GM21619 (cell line): ENCODE data around the gene PCSK6.
"Not testable (repeated sequence)": the region's sequence is repeated elsewhere in the genome, so short reads cannot be mapped to it uniquely, and the experiment has no call there.

Source experiments
- ATAC-seq: cut with Tn5 transposase; IDR thresholded peaks from one replicate; pipeline ENCODE4 v1.9.1; 2021; ENCODE audit not compliant: unreplicated experiment

PCSK6 gene

DNA sequence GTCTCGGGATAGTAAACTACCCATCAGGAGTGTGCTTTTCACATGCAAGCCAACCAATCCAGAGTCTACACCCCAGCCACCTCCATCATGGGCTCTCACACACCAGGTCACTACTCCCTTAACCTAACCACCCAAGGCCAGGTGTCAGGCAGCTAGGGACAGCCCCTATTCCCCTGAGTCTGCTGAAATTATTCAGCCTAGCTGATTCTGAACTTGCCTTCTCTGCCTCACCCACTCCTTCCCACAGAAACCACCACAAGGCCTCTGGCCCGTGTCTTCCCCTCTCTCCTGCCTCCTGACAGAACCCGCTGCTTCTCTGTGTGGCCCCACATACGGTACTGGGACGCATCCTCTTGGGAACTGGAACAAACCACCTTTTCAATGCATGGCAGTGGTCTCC is 82.1 kb downstream of the PCSK6 start:
- peak; percentile 98 for ATAC-seq

DNA sequence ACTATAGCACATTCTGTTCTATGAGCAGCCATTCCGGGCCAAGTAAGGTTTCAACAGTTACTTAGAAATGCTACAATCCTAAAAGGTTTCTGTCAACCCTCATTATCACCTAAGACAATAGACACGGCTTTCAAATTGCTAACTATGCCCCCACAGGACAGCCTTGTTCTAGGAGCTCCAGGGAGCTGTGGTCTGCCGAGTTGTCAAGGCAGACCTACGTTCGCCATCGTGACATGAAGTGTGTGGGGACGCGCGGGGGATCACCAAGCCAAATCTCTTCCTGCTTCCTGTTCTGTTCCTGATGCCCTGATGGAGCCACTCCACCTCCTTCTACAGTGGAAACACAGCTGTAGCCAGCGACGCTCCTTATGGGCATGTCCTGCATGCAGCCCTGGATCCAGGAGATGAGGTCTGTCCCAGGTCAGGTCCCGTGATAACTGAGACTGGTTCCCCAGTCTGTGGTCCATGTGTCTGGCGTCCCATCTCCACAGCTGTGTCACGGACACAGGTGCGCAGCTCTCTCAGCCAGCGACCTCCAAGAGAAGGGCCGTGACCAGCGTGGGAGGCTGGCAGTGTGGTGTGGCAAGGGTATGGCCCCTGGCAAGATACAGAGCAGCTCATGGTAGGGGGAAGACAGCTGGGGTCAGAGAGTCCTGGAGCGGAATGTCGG is 82.8 kb downstream of the PCSK6 start:
- peak; percentile 2 for ATAC-seq

DNA sequence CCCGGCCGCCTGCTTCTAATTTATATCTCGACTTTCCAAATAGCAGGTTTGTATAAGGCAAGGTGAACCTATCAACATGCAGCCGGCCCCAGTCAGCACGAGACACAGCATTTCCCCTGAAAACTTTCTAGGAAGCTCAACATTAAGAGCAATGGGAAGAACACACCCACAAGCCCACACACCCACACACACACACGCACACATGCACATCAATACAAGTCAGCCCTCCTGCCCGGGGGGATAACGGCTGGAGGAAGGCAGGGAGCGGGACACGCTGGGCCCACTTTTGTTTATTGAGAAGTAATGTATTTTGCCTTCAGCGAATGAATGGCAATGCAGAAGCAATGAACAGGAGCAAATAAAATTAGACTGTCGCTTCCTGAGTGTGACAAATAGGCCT is 83.5 kb downstream of the PCSK6 start:
- ATAC-seq: no peak

DNA sequence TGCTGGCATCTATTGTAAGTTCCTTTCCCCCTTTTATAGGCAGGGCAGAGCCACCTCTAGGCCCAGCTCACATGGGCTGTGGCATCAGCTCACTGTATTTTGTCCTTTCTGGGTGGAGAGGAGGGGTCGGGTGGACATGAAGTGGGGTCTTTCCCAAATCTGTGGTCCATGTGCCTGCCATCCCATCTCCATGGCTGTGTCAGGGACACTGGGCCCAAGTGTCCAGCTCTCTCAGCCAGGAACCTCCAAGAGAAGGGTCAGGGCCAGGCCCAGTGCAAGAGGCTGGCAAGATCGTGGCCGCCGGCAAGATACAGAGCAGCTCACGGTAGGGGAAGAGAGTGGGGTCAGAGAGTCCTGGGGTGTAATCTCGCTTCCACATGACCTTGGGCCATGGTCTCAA is 85.3 kb downstream of the PCSK6 start:
- ATAC-seq: no peak

DNA sequence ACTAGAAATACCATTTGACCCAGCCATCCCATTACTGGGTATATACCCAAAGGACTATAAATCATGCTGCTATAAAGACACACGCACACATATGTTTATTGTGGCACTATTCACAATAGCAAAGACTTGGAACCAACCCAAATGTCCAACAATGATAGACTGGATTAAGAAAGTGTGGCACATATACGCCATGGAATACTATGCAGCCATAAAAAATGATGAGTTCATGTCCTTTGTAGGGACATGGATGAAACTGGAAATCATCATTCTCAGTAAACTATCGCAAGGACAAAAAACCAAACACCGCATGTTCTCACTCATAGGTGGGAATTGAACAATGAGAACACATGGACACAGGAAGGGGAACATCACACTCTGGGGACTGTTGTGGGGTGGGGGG is 86.6 kb downstream of the PCSK6 start:
- ATAC-seq: not testable (repeated sequence)

DNA sequence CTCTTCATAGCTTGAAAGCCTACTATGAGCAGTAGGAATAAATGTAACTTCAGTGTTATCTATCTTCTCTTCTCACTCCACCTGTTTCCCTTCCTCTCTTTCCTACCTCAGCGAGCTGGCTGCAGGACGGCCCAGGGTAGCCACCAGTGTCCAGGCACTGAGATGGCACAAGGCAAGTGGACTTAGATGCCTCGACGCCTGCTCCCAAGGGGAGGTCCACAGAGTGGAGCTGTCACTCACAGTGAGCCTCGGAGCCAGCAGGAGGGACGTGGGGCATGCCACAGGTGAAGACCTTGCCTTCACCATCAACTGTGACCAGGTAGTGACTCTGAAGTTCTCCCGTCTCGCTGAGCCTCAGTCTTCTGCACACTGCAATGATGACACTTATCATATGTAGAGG is 88.2 kb downstream of the PCSK6 start:
- ATAC-seq: no peak

DNA sequence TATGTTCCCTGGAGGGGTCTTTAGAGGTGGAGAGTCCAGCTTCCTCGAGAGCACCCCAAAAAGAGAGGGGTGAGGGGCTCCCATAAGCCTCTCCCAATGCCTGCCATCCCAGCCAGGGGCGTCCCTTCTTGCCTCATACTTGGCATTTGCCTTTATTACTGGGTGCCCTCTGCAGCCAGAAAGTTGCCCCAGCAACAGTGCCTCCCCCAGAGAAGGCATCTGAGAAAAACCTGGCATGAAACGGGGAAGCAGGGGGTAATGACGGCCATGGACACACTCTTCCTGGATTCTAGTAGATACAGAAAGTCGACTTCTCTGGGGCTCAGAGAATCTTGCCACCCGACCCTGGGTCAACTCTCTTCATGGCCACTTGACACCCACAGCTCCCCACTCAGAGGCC is 90.1 kb downstream of the PCSK6 start:
- no peak for ATAC-seq

DNA sequence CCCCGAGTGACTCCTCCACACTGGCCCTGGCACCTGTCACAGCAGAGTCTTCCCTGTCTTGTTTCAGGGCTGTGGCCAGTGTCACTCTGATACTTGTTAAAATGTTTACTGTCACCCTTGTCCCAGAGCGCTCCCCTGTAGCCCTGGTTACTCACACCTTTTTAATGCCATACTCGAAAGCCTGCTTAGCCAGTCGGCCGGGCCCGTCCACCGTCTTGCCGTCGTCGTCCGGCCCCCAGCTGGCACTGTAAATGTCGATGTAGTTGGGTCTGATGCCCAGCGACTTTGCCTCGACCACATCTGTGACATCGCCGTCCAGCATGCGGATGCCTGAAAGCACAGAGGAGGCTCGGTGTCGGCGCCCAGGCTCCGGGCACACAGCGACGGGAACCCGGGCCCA is 91.3 kb downstream of the PCSK6 start:
- ATAC-seq: no peak

DNA sequence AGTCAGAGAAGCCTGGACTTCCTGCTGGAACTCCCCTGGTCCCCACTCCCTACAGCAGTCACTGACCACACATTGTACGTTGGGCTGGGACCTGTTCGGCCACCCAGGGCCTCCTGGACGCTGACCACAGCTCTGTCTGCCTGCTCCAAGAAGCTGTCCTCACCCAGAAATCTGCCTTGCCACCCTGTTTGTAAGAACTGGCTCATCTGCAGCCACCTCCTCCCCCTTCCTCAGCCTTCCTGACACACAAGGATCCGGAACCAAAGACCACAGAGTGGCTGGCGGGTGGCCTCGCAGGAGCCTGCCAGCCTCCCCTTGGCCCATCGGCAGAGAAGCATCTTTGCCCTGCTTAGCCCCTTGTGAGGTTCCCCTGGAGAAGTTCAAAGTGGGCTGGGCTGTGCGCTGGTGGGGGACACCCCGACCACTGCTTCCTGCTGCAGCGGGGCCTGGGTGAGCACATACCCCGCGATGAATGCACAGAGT is 91.9 kb downstream of the PCSK6 start:
- ATAC-seq: no peak

DNA sequence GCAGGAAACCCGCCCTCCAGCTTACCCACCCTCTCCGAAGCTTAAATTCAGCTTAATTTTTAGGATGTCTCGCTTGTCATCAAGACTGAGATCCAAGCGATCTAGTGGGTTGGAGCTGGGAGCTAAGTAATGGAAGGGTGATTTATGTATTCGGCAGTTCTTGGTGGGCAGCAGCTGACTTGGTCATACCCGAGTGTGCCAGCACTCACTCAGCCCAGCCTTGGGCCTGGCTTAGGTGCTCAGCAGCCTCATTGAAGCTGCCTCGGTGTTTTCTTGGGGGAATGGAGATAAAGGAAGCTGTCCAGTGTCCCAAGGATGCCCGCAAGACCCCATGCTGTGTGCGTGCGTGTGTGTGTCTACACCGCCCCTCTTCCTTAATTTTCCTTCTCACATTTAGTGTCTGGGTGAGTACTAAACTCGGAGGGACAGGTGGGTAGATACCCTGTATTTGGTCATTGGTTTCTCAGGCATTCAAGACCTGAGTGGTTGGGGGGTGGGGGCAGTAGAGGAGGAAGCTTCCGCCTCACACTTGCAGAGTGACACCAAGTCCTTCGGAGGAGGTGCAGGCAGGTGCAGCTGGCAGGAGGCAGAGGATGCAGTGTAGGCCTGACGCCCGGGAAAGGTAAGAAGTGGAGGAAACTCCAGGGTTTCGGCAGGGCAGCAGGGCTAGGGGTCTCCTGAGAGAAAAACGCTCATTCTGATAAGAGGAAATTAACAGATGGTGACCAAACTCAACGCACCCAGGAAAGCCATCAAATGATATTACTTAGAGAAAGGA is 92.8 kb downstream of the PCSK6 start:
- ATAC-seq: no peak

DNA sequence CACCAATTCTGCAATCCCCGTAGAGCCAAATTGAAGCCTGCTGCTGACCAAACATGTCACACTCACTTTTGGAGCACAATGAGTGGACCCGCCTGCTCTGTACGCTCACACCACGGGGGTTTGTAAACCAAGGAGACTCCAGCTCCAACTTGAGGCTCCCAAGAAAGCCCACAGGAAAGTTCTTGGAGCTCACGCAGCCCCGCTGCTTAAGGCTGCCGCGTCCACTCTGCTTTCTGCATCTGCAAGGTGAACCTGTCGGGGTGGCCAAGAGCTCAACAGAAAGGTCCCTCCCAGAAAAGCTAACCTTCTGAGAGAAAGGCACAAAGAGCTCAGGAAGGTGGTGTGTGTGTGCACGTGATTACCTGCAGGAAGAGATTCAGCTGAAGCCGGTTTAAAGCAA is 94.9 kb downstream of the PCSK6 start:
- ATAC-seq: no peak

DNA sequence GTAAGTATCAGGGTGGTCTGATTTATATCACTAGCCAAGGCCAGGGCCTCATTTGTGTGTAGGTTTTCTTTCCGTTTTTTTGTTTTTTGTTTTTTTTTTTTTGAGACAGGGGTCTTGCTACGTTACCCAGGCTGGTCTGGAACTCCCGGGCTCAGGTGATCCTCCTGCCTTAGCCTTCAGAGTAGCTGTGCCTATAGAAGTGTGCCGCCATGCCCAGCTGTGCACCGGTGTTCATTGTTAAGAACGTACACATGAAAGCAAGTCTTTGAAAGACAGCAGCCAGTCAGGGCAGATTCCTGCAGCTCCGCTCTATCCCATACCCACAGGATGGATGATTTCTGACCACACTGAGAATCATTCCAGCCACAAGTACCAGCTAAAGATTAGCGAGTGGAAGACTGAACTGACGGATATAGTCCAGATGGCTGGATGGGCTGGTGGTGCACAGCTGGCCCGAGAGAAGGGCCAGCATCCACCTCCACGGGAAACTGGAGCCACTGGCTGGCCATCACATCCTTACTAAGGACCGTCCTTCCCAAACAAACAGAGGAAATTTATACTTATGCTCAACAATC is 95.4 kb downstream of the PCSK6 start:
- ATAC-seq: no peak

DNA sequence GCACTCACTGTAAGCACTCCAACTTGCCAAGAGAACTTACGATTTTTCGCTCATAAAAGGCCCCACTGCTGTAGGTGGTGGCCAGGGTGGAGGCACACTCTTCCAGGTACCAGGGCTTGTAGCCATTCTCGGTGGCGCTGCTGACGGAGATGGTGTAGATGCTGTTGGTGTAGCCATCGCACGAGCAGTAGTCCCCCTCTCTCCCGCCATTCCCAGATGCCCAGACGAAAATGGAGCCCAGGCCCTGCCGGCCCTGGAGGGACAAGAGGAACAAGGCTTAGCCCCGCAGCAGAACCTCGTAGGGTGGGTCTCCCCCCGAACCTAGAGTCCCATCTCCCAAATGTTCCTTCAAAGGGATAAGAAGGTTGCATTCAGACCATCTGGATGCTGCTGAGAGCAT is 96.3 kb downstream of the PCSK6 start:
- ATAC-seq: no peak

DNA sequence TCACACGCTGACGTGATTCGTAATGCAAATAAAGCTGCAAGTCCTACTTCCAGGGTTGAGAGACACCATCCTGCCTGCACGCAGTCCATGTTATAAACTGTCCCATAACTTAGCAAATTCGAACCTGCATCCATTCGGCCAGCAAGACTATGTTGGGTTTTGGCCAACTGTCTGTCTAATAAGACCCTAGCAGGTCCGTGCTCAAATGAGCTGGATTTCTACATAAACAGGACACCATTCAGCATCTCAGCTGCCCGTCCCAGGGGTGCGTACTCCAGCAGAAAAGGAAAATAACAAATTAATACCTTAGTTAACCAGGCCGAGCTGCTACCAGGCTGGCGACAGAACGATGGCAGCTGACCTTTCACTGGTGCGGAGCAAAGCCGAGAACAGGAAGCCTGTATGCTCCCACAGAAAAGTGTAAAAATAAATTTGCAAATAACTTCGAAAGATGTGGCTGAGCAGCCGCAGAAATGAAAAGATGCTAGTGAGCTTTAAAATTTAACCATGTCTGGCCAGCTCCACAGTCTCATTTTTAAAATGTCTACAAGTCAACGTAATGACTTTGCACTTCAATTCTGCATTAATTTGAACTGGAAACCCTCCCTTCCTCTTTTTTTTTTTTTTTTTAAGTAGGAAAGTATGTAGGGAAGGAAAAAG is 97.4 kb downstream of the PCSK6 start:
- ATAC-seq: peak; percentile 72

DNA sequence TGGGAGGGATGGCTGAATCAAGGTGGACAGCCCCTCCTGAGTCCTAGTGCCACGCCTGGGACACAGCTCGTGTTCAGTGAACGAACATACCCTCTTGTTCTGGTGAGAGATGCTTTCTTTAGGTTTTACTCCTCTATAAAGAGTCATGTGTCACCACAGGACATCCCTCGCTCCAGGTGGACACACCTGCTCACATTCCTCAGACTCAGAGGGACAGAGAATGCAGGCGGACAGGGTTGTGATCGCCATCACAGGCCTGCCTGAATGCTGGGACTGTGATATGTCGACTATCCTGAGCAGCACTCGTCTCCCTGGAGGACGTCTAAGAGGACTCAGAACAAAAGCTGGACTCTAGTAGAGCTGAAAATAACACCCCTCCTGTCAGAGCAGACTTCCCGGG is 98.1 kb downstream of the PCSK6 start:
- no peak for ATAC-seq

DNA sequence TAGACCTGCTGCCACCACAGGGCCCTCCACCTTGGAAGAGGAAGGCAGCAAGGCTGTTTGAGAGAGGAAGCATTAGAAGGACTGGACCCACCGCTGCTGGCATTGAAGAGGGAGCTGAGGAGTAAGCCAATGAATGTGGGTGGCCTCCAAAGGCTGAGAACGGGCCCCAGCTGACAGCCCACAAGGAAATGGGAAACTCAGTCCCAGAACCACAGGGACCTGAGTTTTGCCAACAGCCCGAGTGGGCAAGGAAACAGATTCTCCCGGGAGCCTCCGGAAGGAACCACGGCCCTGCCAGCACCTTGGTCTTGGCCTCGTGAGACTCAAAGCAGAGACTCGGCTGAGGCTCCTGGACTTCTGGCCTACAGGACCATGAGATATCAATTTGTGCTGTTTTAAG is 99.0 kb downstream of the PCSK6 start:
- ATAC-seq: no peak

DNA sequence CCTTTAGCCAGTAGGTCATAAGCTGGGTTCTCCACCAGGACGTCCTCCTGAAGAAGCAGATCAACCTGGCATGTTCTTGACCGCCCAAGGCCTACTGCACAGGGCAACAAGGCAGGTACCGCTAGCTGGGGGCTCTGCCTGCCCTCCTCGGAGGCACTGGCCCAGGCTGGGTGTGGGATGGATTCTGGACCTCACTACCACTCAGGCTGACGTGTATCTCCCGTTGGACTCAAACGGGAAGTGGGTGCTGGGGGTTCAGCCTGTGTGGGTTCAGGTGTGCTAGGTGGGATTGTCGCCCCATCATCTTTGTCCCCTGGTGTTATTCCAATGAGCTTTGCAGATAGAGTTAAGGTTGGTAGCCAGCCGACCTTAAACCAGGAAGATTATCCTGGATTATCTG is 99.4 kb downstream of the PCSK6 start:
- ATAC-seq: no peak

DNA sequence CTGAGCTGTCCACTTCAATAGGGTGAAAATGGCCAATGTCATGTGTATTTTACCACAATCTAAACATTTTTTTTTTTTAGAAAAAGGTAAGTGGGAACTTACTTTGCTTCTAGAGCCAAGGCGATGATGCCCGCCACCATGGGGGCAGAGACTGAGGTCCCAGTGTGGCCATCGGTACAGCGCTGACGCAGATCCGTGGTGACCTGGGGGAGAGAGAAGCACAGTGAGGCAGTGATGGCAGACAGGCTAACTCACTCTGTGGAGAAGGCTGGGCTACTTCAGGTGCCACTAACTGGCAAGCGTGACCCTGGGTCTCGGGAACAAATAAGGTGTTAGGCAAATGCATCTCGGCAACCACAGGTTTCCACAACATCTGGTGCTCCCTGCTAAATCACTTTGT is 100.1 kb downstream of the PCSK6 start:
- ATAC-seq: no peak

DNA sequence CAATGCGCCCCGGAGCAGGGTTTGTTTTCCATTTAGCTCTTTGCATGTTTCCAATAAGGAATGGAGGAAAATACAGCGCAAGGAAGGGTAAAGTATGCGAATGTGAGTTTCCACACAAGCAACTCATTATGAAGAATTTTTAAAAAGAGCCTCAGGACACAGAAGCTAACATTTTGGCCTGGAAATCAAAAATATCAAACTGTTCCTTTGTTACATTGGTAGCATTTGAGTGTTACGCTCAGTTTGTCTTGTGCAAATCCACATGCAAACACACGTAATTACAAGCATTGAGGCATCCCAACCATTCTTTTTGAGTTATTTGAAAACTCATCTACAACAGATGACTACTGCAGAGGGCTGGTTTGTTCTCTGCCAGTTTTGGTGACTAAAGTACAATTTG is 101.5 kb downstream of the PCSK6 start:
- no peak for ATAC-seq

DNA sequence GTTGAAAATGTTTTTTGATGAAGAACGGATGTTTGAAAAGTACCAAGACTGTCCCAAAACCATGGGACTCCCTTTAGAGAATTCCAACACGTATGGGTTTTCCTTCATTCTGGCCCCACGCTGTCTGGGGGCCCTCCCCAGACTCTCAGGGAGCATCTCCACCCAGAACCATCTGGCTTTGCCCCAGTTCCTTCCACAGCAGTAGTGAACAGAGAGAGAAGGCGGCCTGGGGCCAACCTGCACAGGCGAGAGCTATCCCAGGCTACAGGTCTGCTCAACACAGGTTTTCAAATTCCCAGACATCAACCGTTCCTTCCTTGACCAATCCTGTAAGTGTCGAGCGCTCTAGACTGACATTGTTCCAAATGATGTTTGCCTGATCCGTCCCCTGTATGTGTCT is 101.9 kb downstream of the PCSK6 start:
- no peak for ATAC-seq

DNA sequence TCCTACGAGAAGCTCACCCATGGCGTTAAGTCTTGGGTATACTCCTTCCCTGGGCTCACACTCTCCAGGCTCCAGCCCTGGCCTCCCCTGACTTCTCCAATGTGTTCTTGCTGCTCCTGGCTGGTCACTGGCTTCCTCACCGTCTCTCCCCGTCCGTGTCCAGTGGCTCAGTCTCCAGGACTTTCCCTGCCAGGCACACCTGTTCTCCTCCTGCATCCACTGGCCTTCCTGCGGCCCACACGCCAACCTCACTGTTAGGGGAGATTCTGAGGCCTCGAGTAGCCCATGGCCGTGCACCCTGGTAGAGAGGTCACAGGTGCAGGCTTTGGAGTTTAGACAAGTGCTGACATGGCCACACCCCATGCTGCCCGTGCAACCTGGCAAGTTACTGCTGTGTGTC is 102.5 kb downstream of the PCSK6 start:
- ATAC-seq: no peak

DNA sequence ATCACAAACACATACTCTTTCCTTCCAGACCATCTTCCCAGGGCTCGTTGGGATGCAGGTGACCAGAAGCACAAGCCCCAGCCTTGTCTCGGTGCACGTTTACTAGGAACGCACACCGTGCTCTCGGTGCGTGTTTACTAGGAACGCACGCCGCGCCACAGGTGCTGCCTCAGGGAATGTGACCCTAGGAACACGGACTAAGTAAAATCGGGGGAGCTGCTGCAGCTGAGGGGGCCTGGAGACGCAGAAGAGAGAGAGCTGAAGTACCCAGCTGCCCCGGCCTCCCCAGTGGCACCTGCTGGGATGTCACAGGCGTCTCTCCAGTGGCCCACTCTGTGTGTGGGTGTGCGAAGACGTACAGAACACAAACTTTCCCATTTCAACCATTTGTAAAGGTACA is 103.5 kb downstream of the PCSK6 start:
- no peak for ATAC-seq
